Uterus (tissue), 4 donors: ENCODE results near the gene NOC4L. TPM values are rescaled to one million over a fixed set of nuclear protein-coding genes. Genes with fewer than 3 reads are reported as not detected.

Experiments
- DNase-seq, 2 donors: peaks; one replicate each; pipeline ENCODE4 v3.0.0-alpha.2; 2019 to 2020
- H3K27ac ChIP-seq, 2 donors: fragments of 200-600 bp; sonication (generic); 1 replicate in 1 of 2; 2 replicates in 1 of 2; pipeline ENCODE4 v1.5.1; 2016 to 2018
- H3K27me3 ChIP-seq, 2 donors: fragments of 200-600 bp; sonication (generic); one replicate each; pipeline ENCODE4 v1.5.1; 2018 to 2019; ENCODE audit warnings: control low read depth in 1 of 2
- H3K36me3 ChIP-seq, 2 donors: fragments of 200-600 bp; sonication (generic); one replicate each; pipeline ENCODE4 v1.5.1; 2019; ENCODE audit warnings: control low read depth in 1 of 2
- H3K4me1 ChIP-seq, 2 donors: fragments of 200-600 bp; sonication (generic); one replicate each; pipeline ENCODE4 v1.5.1; 2018 to 2019; ENCODE audit warnings: control low read depth in 1 of 2
- H3K4me3 ChIP-seq, 2 donors: fragments of 200-600 bp; sonication (generic); 1 replicate in 1 of 2; 2 replicates in 1 of 2; pipeline ENCODE4 v1.5.1; 2018 to 2019; ENCODE audit warnings: mild to moderate bottlenecking in 1 of 2
- H3K9me3 ChIP-seq, 2 donors: fragments of 200-600 bp; sonication (generic); one replicate each; pipeline ENCODE4 v1.5.1; 2019; ENCODE audit warnings: control low read depth in 1 of 2
- POLR2A ChIP-seq, 2 donors: fragments of 450-650 bp; IDR thresholded peaks; one replicate each; pipeline ENCODE4 v1.6.1; 2016; ENCODE audit warnings: antibody characterized with exemption in 2 of 2, mild to moderate bottlenecking in 1 of 2, moderate library complexity in 1 of 2
- intact Hi-C: fragments of 100-400 bp; cut with DNase I; formaldehyde crosslinking; loops from one replicate; pipeline ENCODE4 v1.15.1; 2023; ENCODE audit warnings: low total_unique reads
- total RNA-seq, 4 donors: library from RNA; depleted of rRNA in 3 of 4; stranded (reverse); fragments of >200 nt in 3 of 4; gene quantifications; one replicate each; pipeline versions ENCODE4 v1.1.0 to v1.2.4, GENCODE V29; 2014 to 2023
- TF ChIP-seq, protein P1 (sequence below), 4 experiments: fragments of 200-600 bp in 2 of 4; fragments of 450-650 bp in 2 of 4; sonication (generic) in 2 of 4; IDR thresholded peaks; one replicate each; pipeline ENCODE4 v1.5.1; 2016 to 2019; ENCODE audit warnings: antibody characterized with exemption in 4 of 4, mild to moderate bottlenecking in 2 of 4, moderate library complexity in 1 of 4
- donor health status: DM: yes; HTN: yes; CAD: no.

NOC4L gene
- total RNA-seq, 4 donors from 2014 or later, result 9.4 to 15.4 TPM; not detected in 2

DNA sequence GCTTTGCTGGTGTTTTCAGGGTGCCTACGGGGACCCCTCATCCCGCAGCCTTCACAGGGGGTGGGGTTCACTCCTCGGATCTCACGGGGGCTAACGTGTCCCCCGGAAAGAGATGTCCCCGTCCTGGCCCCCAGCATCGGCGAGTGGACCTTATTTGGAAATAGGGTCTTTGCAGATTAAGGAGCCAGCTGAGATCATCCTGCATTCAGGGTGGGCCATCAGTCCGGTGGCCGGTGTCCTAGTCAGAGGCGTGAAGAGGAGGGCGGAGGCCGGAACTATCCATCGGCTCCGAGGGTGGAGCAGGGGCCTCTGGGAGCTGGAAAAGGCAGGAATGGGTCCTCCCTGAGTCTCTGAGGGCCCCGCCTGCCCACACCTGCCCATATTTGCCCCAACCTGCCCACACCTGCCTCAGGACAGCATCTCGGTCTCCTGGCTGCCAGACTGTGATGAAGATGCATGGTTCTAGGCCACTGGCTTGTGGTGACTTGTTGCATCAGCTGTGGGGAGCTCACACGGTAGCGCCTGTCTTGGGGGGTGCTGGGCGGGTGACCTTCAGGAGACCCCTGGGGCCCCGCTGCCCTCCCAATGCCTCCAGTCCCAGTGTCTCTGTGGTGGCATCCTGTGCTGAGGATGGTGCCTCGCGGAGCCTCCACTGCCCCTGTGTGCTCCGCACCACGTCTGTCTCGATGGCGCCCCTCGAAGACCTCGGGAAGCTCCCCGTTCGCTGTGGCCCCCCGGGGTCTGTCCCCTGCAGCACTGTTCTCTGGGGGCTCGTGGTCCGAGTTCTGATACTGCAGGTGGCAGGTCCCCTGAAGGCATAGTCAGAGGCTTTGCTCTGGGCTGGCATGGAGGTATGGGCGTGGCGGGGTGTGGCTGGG is 14.7 kb downstream of the NOC4L start:
- no peak for TF ChIP-seq POLR2A (IDR thresholded peaks at IDR 0.05)
- TF ChIP-seq, protein P1, sequence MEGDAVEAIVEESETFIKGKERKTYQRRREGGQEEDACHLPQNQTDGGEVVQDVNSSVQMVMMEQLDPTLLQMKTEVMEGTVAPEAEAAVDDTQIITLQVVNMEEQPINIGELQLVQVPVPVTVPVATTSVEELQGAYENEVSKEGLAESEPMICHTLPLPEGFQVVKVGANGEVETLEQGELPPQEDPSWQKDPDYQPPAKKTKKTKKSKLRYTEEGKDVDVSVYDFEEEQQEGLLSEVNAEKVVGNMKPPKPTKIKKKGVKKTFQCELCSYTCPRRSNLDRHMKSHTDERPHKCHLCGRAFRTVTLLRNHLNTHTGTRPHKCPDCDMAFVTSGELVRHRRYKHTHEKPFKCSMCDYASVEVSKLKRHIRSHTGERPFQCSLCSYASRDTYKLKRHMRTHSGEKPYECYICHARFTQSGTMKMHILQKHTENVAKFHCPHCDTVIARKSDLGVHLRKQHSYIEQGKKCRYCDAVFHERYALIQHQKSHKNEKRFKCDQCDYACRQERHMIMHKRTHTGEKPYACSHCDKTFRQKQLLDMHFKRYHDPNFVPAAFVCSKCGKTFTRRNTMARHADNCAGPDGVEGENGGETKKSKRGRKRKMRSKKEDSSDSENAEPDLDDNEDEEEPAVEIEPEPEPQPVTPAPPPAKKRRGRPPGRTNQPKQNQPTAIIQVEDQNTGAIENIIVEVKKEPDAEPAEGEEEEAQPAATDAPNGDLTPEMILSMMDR (IDR thresholded peaks at IDR 0.05), result no peak
- no peaks in the 10 kb centered on the region for H3K9me3 ChIP-seq
- H3K36me3 ChIP-seq, result no peaks in the 10 kb centered on the region
- H3K4me3 ChIP-seq, result no peak overlapping the region
- no peak overlapping the region for H3K27ac ChIP-seq
- H3K4me1 ChIP-seq, result peaks cover 0 to 5% of the 10 kb centered on the region in 2 donors
- H3K27me3 ChIP-seq, result no peaks in the 10 kb centered on the region
- DNase-seq, result no peak
- intact Hi-C loops, result no loop called here

DNA sequence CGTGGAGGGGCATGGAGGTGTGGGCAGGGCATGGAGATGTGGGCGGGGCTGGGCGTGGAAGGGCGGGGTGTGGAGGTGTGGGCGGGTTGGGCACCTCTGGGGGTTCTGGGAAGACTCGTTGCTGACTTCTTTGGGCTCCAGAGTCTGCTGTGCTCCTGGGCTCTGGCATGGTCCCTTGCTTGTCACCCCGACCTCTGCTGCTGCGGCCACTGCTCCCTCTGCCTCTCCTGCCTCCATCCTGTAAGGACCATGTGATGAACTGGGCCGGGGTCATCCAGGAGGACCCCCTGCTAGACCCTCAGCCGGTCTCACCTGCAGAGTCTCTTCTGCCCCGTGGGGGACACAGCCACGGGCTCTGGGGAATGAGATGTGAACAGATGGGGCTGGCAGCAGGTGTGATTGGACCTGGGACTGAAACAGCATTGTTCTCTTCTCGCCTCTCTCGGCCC is 15.3 kb downstream of the NOC4L start:
- Histone ChIP-seq H3K4me3 (no peak overlapping the region), H3K36me3 (no peaks in the 10 kb centered on the region), H3K27me3 (no peaks in the 10 kb centered on the region), H3K27ac (no peak overlapping the region), H3K9me3 (no peaks in the 10 kb centered on the region), H3K4me1 (no peaks in the 10 kb centered on the region)
- intact Hi-C loops, result no loop called here
- no peak for DNase-seq
- TF ChIP-seq, protein P1 (IDR thresholded peaks at IDR 0.05), result no peak
- no peak for TF ChIP-seq POLR2A (IDR thresholded peaks at IDR 0.05)

DNA sequence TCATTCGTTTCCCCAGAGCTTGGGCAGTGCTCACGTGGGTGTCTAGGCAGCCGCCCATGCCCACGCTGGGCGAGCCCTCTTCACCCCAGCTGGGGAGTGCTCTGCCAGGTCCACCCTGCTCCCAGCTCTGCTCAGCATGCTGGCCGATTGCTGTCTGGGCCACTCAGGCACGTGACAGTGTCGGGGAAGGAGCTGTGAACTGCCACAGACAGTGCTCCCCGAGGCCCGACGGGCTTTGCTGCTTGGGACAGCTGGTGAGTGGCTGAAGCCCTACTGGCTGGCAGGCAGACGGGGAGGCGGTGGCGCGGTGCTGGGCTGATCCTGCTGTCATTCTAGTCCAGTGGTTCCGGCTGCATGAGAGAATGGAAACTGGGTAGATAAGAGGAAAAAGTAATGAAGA is 15.8 kb downstream of the NOC4L start:
- TF ChIP-seq, protein P1 (IDR thresholded peaks at IDR 0.05), result no peak
- no peak for TF ChIP-seq POLR2A (IDR thresholded peaks at IDR 0.05)
- no peak for DNase-seq
- no peaks in the 10 kb centered on the region for H3K36me3 ChIP-seq
- H3K4me1 ChIP-seq, result no peaks in the 10 kb centered on the region
- no peak overlapping the region for H3K27ac ChIP-seq
- H3K4me3 ChIP-seq, result no peak overlapping the region
- intact Hi-C loops, result no loop called here
- H3K27me3 ChIP-seq, result no peaks in the 10 kb centered on the region
- no peaks in the 10 kb centered on the region for H3K9me3 ChIP-seq

DNA sequence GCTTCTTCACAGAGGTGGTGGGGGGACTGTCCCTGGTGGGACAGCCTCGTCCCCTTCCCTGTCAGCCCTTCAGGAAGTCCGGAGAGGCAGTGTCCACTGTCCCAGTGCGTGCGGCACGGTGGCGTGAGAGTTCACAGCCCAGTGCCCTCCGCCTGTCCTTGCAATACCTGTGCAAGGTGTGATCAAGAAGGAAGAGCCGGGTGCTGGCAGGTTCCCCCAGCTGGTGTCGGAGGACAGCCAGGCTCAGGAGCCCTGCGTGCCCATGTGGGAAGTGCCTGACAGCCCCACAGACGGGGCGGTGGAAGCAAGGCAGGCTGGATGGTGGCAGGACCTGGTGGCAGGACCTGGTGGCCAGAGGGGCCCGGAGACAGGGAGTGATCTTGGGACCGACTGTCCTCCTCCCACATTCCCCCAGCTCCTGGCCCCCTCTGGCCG is 16.4 kb downstream of the NOC4L start:
- no peaks in the 10 kb centered on the region for H3K4me1 ChIP-seq
- no peaks in the 10 kb centered on the region for H3K27me3 ChIP-seq
- H3K4me3 ChIP-seq, result no peak overlapping the region
- H3K27ac ChIP-seq, result no peak overlapping the region
- H3K36me3 ChIP-seq, result no peaks in the 10 kb centered on the region
- TF ChIP-seq POLR2A (IDR thresholded peaks at IDR 0.05), result no peak
- H3K9me3 ChIP-seq, result no peaks in the 10 kb centered on the region
- intact Hi-C loops, result no loop called here
- no peak for DNase-seq

DNA sequence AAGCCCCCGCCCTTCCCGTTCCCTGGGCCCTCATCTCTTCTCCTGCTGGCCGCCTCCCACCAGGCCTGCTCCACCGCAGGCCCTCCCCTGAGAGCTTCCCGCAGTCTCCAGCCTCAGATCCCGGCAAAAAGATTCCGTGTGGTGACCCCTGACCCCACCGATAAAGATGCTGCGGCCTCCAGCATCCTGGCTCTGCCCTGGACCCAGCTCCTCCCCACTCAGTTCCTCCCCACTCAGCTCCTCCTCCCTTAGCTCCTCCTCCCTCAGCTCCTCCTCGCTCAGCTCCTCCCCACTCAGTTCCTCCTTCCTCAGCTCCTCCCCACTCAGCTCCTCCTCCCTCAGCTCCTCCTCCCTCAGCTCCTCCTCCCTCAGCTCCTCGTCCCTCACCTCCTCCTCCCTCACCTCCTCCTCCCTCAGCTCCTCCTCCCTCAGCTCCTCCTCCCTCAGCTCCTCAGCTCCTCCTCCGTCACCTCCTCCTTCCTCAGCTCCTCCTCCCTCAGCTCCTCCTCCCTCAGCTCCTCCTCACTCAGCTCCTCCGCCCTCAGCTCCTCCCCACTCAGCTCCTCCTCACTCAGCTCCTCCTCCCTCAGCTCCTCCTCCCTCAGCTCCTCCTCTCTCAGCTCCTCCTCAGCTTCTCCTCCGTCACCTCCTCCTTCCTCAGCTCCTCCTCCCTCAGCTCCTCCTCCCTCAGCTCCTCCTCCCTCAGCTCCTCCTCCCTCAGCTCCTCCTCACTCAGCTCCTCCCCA is 17.0 kb downstream of the NOC4L start:
- Histone ChIP-seq H3K4me1 (no peaks in the 10 kb centered on the region), H3K4me3 (no peak overlapping the region), H3K27ac (no peak overlapping the region), H3K27me3 (peaks cover 0 to 2% of the 10 kb centered on the region in 2 donors), H3K36me3 (no peaks in the 10 kb centered on the region), H3K9me3 (no peaks in the 10 kb centered on the region)
- DNase-seq, result no peak
- intact Hi-C loops, result no loop called here
- TF ChIP-seq POLR2A (IDR thresholded peaks at IDR 0.05), result no peak
- TF ChIP-seq, protein P1 (IDR thresholded peaks at IDR 0.05), result no peak
